Dendritic cell treated with granulocyte-macrophage colony-stimulating factor and Interleukin-4, amounts not matched to agents 40 ng/mL and 50 ng/mL, for 4 days (primary cell): ENCODE data around the gene GPS1.

Experiments used
- H3K27ac Mint-ChIP-seq: one replicate; pipeline ENCODE4 v1.8.0; 2022; ENCODE audit warnings: mild to moderate bottlenecking, mixed read lengths
- H3K27me3 Mint-ChIP-seq: one replicate; pipeline ENCODE4 v1.8.0; 2022; ENCODE audit warnings: mild to moderate bottlenecking, mixed read lengths
- H3K36me3 Mint-ChIP-seq: one replicate; pipeline ENCODE4 v1.8.0; 2022; ENCODE audit warnings: low read depth, mixed read lengths
- H3K4me1 Mint-ChIP-seq: one replicate; pipeline ENCODE4 v1.8.0; 2022; ENCODE audit warnings: low read depth, mixed read lengths
- H3K4me3 Mint-ChIP-seq: one replicate; pipeline ENCODE4 v1.8.0; 2022; ENCODE audit warnings: mild to moderate bottlenecking, moderate library complexity, mixed read lengths
- H3K9me3 Mint-ChIP-seq: one replicate; pipeline ENCODE4 v1.8.0; 2022; ENCODE audit warnings: mixed read lengths
- intact Hi-C: fragments of 100-400 bp; cut with micrococcal nuclease; formaldehyde crosslinking; loops from one replicate; pipeline ENCODE4 v1.15.0; 2022

Gene GPS1

GRCh38 chr17:82101301-82101715 is 49.6 kb downstream of the GPS1 start:
- intact Hi-C loops, result loop anchor here (10.0 kb wide), 1 partner anchor 67 kb away; the partner anchor contains the start of genes DCXR and RAC3
- Mint-ChIP-seq H3K27me3 (peaks cover 5% of the 10 kb centered on the region), H3K4me1 (peaks cover 41% of the 10 kb centered on the region), H3K4me3 (no peak overlapping the region), H3K9me3 (no peaks in the 10 kb centered on the region), H3K36me3 (peaks cover 24% of the 10 kb centered on the region), H3K27ac (no peak overlapping the region)

GRCh38 chr17:82101767-82102679 is 50.3 kb downstream of the GPS1 start:
- no peaks in the 10 kb centered on the region for H3K9me3 Mint-ChIP-seq
- H3K36me3 Mint-ChIP-seq, result peaks cover 18% of the 10 kb centered on the region
- no peak overlapping the region for H3K4me3 Mint-ChIP-seq
- intact Hi-C loops, result loop anchor here (10.0 kb wide), 1 partner anchor 67 kb away; the partner anchor contains the start of genes DCXR and RAC3
- H3K4me1 Mint-ChIP-seq, result peaks cover 41% of the 10 kb centered on the region
- H3K27ac Mint-ChIP-seq, result peak overlapping the region; percentile 69
- H3K27me3 Mint-ChIP-seq, result peaks cover 3% of the 10 kb centered on the region

- Mint-ChIP-seq H3K27me3 (peaks cover 3% of the 10 kb centered on the region), H3K4me1 (peaks cover 45% of the 10 kb centered on the region), H3K36me3 (peaks cover 12% of the 10 kb centered on the region), H3K4me3 (no peak overlapping the region), H3K9me3 (no peaks in the 10 kb centered on the region), H3K27ac (peak overlapping the region; percentile 69)
- intact Hi-C loops, result loop anchor here (10.0 kb wide), 1 partner anchor 69 kb away; the partner anchor contains the start of genes DCXR and RAC3
Observed at GRCh38 chr17:82103553-82104451, 52.1 kb downstream of the GPS1 start.

- Mint-ChIP-seq H3K9me3 (no peaks in the 10 kb centered on the region), H3K4me3 (no peak overlapping the region), H3K27ac (peak overlapping the region; percentile 92), H3K36me3 (peaks cover 12% of the 10 kb centered on the region), H3K4me1 (peaks cover 37% of the 10 kb centered on the region), H3K27me3 (no peaks in the 10 kb centered on the region)
- intact Hi-C loops, result loop anchor here (10.0 kb wide), 1 partner anchor 70 kb away; the partner anchor contains the start of genes DCXR and RAC3
Observed at GRCh38 chr17:82104797-82105416, 53.2 kb downstream of the GPS1 start.

- Mint-ChIP-seq H3K4me3 (peak overlapping the region; percentile 79), H3K27me3 (no peaks in the 10 kb centered on the region), H3K36me3 (peaks cover 12% of the 10 kb centered on the region), H3K4me1 (peaks cover 32% of the 10 kb centered on the region), H3K27ac (peak overlapping the region; percentile 92), H3K9me3 (no peaks in the 10 kb centered on the region)
- intact Hi-C loops, result loop anchor here (10.0 kb wide), 1 partner anchor 71 kb away; the partner anchor contains the start of genes DCXR and RAC3
Observed at GRCh38 chr17:82105417-82105881, 53.8 kb downstream of the GPS1 start.

GRCh38 chr17:82105882-82106687 is 54.4 kb downstream of the GPS1 start:
- peak overlapping the region; percentile 79 for H3K4me3 Mint-ChIP-seq
- H3K9me3 Mint-ChIP-seq, result no peaks in the 10 kb centered on the region
- intact Hi-C loops, result loop anchor here (10.0 kb wide), 1 partner anchor 71 kb away; the partner anchor contains the start of genes DCXR and RAC3
- H3K36me3 Mint-ChIP-seq, result peaks cover 9% of the 10 kb centered on the region
- peaks cover 31% of the 10 kb centered on the region for H3K4me1 Mint-ChIP-seq
- H3K27ac Mint-ChIP-seq, result peak overlapping the region; percentile 92
- no peaks in the 10 kb centered on the region for H3K27me3 Mint-ChIP-seq

GRCh38 chr17:82106688-82107305 is 55.1 kb downstream of the GPS1 start:
- Mint-ChIP-seq H3K4me3 (peak overlapping the region; percentile 79), H3K9me3 (no peaks in the 10 kb centered on the region), H3K27me3 (no peaks in the 10 kb centered on the region), H3K36me3 (peaks cover 1% of the 10 kb centered on the region), H3K4me1 (peaks cover 31% of the 10 kb centered on the region), H3K27ac (peak overlapping the region; percentile 92)
- intact Hi-C loops, result loop anchor here (10.0 kb wide), 1 partner anchor 72 kb away; the partner anchor contains the start of genes DCXR and RAC3
